Measurements from ENCODE around the gene TTLL12.

The TTLL12 gene

GRCh38 chr22:43186272-43187170 lies at the start of gene TTLL12:
Gene TTLL12 (minus strand): TSS chr22:43187134. CDS start chr22:43187069, 65 bp downstream.
- H3K27ac ChIP-seq, result peak within 1 kb of the TSS; percentile 84
- TF ChIP-seq ZFX (IDR thresholded peaks at IDR 0.05; ENCODE audit: borderline replicate concordance) (no peak), CTCF (IDR thresholded peaks at IDR 0.05) (no peak)

GRCh38 chr22:43235445-43236409 lies 48.8 kb upstream of the TTLL12 start:
- TF ChIP-seq ZFX (IDR thresholded peaks at IDR 0.05; ENCODE audit: borderline replicate concordance), result no peak
- no peak for TF ChIP-seq CTCF (IDR thresholded peaks at IDR 0.05)
- H3K27ac ChIP-seq, result no peak overlapping the region

- no peak for TF ChIP-seq CTCF (IDR thresholded peaks at IDR 0.05)
- TF ChIP-seq ZFX (IDR thresholded peaks at IDR 0.05; ENCODE audit: borderline replicate concordance), result no peak
- no peak overlapping the region for H3K27ac ChIP-seq
These were observed 47.5 kb upstream of the TTLL12 start for GRCh38 chr22:43234264-43234988.

GRCh38 chr22:43233529-43233928 lies 46.6 kb upstream of the TTLL12 start:
- no peak overlapping the region for H3K27ac ChIP-seq
- TF ChIP-seq ZFX (IDR thresholded peaks at IDR 0.05; ENCODE audit: borderline replicate concordance) (no peak), CTCF (IDR thresholded peaks at IDR 0.05) (no peak)

GRCh38 chr22:43232445-43232844 lies 45.5 kb upstream of the TTLL12 start:
- TF ChIP-seq ZFX (IDR thresholded peaks at IDR 0.05; ENCODE audit: borderline replicate concordance) (no peak), CTCF (IDR thresholded peaks at IDR 0.05) (no peak)

GRCh38 chr22:43231724-43232034 lies 44.7 kb upstream of the TTLL12 start:
- H3K27ac ChIP-seq, result no peak overlapping the region
- no peak for TF ChIP-seq CTCF (IDR thresholded peaks at IDR 0.05)
- no peak for TF ChIP-seq ZFX (IDR thresholded peaks at IDR 0.05; ENCODE audit: borderline replicate concordance)

More at GRCh38 chr22:43232445-43232844, 45.5 kb upstream of the TTLL12 start:
- H3K27ac ChIP-seq, result no peak overlapping the region

Measured in 22Rv1 (cell line).